Prostate gland (tissue), 2 donors: ENCODE measurements around the gene RADIL. TPM values are rescaled to one million over a fixed set of nuclear protein-coding genes. Genes with fewer than 3 reads are reported as not detected.
"Not testable (repeated sequence)": the region's sequence is repeated elsewhere in the genome, so short reads cannot be mapped to it uniquely, and the experiment has no call there.

Experiments used
- DNase-seq: peaks from one replicate; pipeline ENCODE4 v3.0.0-alpha.2; 2019; ENCODE audit warnings: low spot score
- H3K27ac ChIP-seq, 2 donors: fragments of 200-600 bp; sonication (generic); 2 replicates each; pipeline ENCODE4 v1.5.1; 2017 to 2019
- H3K27me3 ChIP-seq: fragments of 200-600 bp; sonication (generic); replicated peaks from 2 replicates; pipeline ENCODE4 v1.5.1; 2019; ENCODE audit not compliant: insufficient read depth
- H3K36me3 ChIP-seq, 2 donors: fragments of 200-600 bp; sonication (generic); 1 replicate in 1 of 2; 2 replicates in 1 of 2; pipeline versions ENCODE4 v1.5.1 to v1.8.1; 2017 to 2019
- H3K4me1 ChIP-seq: fragments of 200-600 bp; sonication (generic); replicated peaks from 2 replicates; pipeline ENCODE4 v1.5.1; 2019
- H3K4me3 ChIP-seq, 2 donors: fragments of 200-600 bp; sonication (generic); 2 replicates each; pipeline ENCODE4 v1.5.1; 2017 to 2019
- H3K9me3 ChIP-seq: fragments of 200-600 bp; sonication (generic); 2 replicates; pipeline ENCODE4 v1.5.1; 2017
- POLR2A ChIP-seq: fragments of 450-650 bp; IDR thresholded peaks from one replicate; pipeline ENCODE4 v1.6.1; 2016; ENCODE audit warnings: antibody characterized with exemption, mild to moderate bottlenecking
- POLR2AphosphoS5 ChIP-seq: sonication (generic); formaldehyde crosslinking; IDR thresholded peaks from one replicate; pipeline ENCODE4 v1.6.1; 2017; ENCODE audit warnings: antibody characterized with exemption
- WGBS: methylation state at CpG from one replicate; pipeline ENCODE4 v1.1.5; 2018; 5-methylcytosine and 5-hydroxymethylcytosine counted together
- intact Hi-C: fragments of 100-400 bp; cut with DNase I; formaldehyde crosslinking; loops from one replicate; pipeline ENCODE4 v1.14.2; 2022
- total RNA-seq, 2 donors: library from RNA; depleted of rRNA; stranded (reverse); fragments of >200 nt; gene quantifications; one replicate each; pipeline ENCODE4 v1.1.0, GENCODE V29; 2016
- TF ChIP-seq, protein P1 (sequence below), 4 experiments: fragments of 200-600 bp in 2 of 4; fragments of 450-650 bp in 2 of 4; sonication (generic) in 2 of 4; IDR thresholded peaks; 1 replicate in 3 of 4; 2 replicates in 1 of 4; pipeline ENCODE4 v1.5.1; 2016 to 2019; ENCODE audit warnings: antibody characterized with exemption in 4 of 4, mild to moderate bottlenecking in 2 of 4, moderate library complexity in 2 of 4

The RADIL gene
- total RNA-seq, 2 donors from 2014 or later: 1.8 to 12.0 TPM

DNA sequence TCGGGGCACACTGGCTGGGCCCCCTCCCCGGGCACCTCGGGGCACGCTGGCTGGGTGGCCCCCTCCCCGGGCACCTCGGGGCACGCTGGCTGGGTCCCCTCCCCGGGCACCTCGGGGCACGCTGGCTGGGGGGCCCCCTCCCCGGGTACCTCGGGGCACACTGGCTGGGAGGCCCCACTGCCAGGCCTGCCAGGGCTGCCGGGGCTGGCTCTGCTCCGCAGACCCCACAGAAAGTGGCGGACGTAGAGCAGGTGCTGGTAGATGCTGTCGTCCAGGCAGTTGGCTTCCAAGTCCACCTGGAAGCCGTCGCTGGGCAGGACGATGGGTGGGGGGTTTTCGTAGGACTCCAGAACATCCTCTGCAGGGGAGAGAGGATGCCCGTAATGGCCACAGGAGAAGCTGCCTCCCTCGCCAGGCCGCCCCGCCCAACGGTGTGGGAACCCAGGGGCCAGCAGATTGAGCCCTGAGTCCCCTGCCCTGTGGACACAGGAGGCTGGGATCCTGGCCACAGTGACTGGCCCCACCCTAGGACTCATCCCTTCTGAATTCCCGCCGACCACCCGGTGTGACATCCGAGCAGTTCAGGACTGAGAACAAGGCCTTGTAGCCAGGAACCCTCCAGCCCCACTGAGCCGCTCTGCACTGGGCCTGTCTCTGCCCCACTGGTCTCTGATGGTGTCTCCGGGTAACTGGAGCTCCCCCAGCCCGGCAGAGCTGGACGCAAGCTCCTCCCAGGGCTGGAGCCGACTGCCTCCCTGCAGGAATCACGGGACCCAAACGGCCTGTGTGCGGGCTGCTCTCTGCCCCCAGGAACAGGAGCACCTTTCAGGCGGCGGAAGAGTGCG lies 79.9 kb downstream of the RADIL start:
- no peak for DNase-seq
- 74% methylated on average over 36 of the region's 41 CpGs for WGBS
- no peak overlapping the region for H3K27ac ChIP-seq
- no peaks in the 10 kb centered on the region for H3K4me1 ChIP-seq
- H3K4me3 ChIP-seq: no peak overlapping the region
- intact Hi-C loops: no loop called here
- TF ChIP-seq, protein P1, sequence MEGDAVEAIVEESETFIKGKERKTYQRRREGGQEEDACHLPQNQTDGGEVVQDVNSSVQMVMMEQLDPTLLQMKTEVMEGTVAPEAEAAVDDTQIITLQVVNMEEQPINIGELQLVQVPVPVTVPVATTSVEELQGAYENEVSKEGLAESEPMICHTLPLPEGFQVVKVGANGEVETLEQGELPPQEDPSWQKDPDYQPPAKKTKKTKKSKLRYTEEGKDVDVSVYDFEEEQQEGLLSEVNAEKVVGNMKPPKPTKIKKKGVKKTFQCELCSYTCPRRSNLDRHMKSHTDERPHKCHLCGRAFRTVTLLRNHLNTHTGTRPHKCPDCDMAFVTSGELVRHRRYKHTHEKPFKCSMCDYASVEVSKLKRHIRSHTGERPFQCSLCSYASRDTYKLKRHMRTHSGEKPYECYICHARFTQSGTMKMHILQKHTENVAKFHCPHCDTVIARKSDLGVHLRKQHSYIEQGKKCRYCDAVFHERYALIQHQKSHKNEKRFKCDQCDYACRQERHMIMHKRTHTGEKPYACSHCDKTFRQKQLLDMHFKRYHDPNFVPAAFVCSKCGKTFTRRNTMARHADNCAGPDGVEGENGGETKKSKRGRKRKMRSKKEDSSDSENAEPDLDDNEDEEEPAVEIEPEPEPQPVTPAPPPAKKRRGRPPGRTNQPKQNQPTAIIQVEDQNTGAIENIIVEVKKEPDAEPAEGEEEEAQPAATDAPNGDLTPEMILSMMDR (IDR thresholded peaks at IDR 0.05): no peak
- TF ChIP-seq POLR2AphosphoS5: no peak
- no peak for TF ChIP-seq POLR2A
- no peaks in the 10 kb centered on the region for H3K9me3 ChIP-seq
- no peaks in the 10 kb centered on the region for H3K36me3 ChIP-seq
- no peaks in the 10 kb centered on the region for H3K27me3 ChIP-seq

DNA sequence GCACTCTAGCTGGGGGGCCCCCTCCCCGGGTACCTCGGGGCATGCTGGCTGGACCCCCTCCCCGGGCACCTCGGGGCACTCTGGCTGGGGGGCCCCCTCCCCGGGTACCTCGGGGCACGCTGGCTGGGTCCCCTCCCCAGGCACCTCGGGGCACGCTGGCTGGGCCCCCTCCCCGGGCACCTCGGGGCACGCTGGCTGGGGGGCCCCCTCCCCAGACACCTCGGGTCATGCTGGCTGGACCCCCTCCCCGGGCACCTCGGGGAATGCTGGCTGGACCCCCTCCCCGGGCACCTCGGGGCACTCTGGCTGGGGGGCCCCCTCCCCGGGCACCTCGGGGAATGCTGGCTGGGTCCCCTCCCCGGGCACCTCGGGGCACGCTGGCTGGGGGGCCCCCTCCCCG lies 80.9 kb downstream of the RADIL start:
- intact Hi-C loops: not testable (repeated sequence)
- WGBS: 82% methylated on average over 7 of the region's 23 CpGs

DNA sequence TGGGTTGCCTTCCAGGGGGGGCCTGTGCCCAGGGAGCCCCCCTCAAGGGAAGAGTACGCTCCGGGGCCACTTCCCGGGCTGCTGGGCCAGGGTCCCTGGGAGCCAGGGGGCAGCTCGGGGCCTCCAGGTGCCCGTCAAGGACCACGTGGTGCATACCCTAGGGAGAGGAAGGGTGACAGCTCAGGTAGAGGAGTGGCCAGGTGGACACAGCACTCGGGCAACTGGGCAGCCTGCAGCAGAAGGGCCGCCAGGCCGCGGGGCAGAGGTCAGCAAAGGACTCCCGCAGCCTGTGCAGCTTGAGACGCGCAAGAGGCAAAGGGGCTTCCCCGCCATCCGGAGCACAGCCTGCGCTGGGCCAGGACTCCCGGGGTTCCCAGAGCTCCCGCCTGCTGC lies 81.7 kb downstream of the RADIL start:
- Histone ChIP-seq H3K4me3 (no peak overlapping the region), H3K4me1 (no peaks in the 10 kb centered on the region), H3K27ac (no peak overlapping the region), H3K27me3 (no peaks in the 10 kb centered on the region), H3K36me3 (no peaks in the 10 kb centered on the region), H3K9me3 (no peaks in the 10 kb centered on the region)
- DNase-seq: no peak
- intact Hi-C loops: no loop called here
- no peak for TF ChIP-seq POLR2AphosphoS5
- no peak for TF ChIP-seq POLR2A
- TF ChIP-seq, protein P1 (IDR thresholded peaks at IDR 0.05): no peak
- WGBS: 84% methylated on average over 18 of the region's 18 CpGs

More for the DNA sequence above, 80.9 kb downstream of the RADIL start:
- DNase-seq, H3K4me3 ChIP-seq, H3K36me3 ChIP-seq, H3K4me1 ChIP-seq, H3K9me3 ChIP-seq, H3K27me3 ChIP-seq, H3K27ac ChIP-seq: not testable (repeated sequence)

DNA sequence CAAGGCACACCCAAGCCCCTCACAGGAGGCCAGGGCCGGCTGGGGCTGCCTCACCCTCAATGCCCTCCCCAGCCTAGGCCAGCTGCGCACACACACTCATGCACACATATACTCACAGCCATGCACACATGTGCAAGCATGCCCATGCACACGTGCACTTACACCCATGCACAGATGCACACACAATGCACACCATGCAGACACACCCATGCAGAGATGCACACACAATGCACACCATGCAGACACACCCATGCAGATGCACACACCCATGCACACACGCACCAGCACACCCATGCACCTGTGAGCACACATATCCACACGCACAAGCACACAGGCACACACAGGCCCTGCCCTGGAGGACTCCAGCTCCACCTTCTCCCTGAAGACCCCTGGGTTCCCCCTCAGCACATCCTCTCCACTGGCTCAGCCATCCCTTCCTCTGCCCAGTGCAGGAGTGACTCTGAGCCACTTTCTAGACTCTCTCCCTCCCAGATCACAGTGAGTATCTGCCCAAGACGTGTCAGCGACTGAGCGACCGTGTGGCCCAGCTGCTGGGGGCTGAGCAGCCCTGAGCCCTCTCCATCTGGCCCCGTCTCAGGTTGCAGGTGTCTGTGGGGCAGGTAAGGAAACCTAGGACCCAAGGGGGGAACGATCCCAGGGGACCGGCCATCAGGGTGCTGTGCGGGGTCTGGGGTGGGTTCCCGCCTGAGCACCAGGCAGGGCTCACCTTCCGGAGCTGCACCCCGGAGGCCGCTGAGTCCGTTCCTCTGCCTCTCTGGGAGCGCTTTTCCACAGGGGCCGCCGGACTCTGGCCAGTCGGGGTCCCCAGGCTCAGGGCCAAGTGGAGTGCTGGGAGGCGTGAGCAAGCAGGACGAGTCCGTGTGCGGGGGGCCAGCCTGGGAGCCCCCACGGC lies 82.3 kb downstream of the RADIL start:
- intact Hi-C loops: no loop called here

DNA sequence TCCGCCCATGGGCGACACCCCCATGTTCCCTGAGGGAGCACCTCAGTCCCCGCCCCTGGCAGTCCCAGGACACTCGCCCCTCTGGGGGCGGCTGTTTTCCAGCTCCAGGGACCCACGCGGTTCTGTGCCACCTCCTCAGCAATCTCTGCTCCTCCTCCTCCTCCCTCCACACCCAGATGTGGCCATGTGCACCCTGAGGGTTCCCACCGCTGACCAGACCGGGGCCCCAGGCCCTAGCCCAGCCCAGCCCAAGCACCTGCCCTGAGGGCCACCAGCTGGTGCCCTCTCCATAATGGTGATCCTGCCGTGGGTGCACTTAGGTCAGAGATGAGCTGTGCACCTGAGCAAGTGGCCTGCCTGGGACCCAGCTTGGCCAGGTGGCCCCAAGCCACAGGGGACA lies 83.0 kb downstream of the RADIL start:
- no peak for DNase-seq
- H3K36me3 ChIP-seq: no peaks in the 10 kb centered on the region
- H3K4me1 ChIP-seq: no peaks in the 10 kb centered on the region
- no peak overlapping the region for H3K27ac ChIP-seq
- TF ChIP-seq, protein P1 (IDR thresholded peaks at IDR 0.05): no peak
- TF ChIP-seq POLR2A: no peak
- no peak for TF ChIP-seq POLR2AphosphoS5
- intact Hi-C loops: no loop called here
- WGBS: 74% methylated on average over 9 of the region's 10 CpGs
- no peak overlapping the region for H3K4me3 ChIP-seq
- no peaks in the 10 kb centered on the region for H3K9me3 ChIP-seq
- H3K27me3 ChIP-seq: no peaks in the 10 kb centered on the region

More for the DNA sequence above, 82.3 kb downstream of the RADIL start:
- DNase-seq: no peak
- Histone ChIP-seq H3K4me3 (no peak overlapping the region), H3K4me1 (no peaks in the 10 kb centered on the region), H3K36me3 (no peaks in the 10 kb centered on the region), H3K27me3 (no peaks in the 10 kb centered on the region), H3K27ac (no peak overlapping the region), H3K9me3 (no peaks in the 10 kb centered on the region)
- TF ChIP-seq POLR2A (no peak), POLR2AphosphoS5 (no peak)
- 89% methylated on average over 21 of the region's 27 CpGs for WGBS
